Activated T-helper 1 cell treated with Interleukin-2 at 50 U/mL for 16 hours (primary cell): Measurements from ENCODE around the gene GABARAPL1.

Experiments
- DNase-seq: peaks from one replicate; pipeline ENCODE4 v3.0.0-alpha.2; 2020; ENCODE audit warnings: low read depth

Gene GABARAPL1

GRCh38 chr12:10234562-10234961, 21.9 kb downstream of the GABARAPL1 start:
- DNase-seq, result no peak

GRCh38 chr12:10235761-10236631, 23.3 kb downstream of the GABARAPL1 start:
- DNase-seq, result no peak

GRCh38 chr12:10236720-10237119, 24.0 kb downstream of the GABARAPL1 start:
- DNase-seq, result no peak

DNA sequence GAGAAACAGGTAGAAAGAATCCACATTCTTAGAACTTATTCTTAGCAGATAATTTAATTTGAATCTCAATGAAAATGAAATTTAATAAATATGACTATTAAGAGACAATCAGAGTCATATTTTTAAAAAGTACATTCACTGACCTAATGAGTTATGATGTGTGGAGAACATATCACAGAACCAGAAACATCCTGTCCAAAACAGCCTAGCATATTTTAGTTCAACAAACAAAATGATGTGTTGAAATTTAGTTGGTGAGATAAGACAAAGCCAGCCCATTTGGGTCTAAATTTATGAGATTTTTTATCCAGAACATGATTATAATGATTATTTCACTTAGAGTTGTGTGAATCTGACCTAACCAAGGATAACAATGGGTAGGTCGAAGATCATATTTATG, 25.8 kb downstream of the GABARAPL1 start:
- no peak for DNase-seq

GRCh38 chr12:10241290-10241689, 28.6 kb downstream of the GABARAPL1 start:
- DNase-seq, result no peak

DNA sequence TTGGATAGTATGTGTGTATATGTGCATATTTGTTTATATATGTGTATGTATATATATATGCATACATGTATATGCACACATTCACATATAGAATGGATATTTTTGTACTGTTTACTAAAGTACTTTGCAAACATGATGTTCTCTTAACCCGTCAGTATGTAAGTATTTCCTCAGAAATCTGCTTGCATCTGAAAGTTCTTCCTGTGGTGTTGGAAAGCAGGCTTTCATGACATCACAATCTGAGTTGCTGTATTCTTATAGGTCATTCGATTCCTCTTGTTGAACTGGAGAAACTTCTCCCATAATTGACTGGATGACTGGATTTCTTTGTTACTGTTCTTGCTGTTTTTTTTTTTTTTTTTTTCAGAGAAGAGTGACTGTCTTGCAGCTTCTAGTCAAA, 29.1 kb downstream of the GABARAPL1 start:
- no peak for DNase-seq

- DNase-seq, result no peak
Measured at GRCh38 chr12:10242539-10242938, 29.9 kb downstream of the GABARAPL1 start.

DNA sequence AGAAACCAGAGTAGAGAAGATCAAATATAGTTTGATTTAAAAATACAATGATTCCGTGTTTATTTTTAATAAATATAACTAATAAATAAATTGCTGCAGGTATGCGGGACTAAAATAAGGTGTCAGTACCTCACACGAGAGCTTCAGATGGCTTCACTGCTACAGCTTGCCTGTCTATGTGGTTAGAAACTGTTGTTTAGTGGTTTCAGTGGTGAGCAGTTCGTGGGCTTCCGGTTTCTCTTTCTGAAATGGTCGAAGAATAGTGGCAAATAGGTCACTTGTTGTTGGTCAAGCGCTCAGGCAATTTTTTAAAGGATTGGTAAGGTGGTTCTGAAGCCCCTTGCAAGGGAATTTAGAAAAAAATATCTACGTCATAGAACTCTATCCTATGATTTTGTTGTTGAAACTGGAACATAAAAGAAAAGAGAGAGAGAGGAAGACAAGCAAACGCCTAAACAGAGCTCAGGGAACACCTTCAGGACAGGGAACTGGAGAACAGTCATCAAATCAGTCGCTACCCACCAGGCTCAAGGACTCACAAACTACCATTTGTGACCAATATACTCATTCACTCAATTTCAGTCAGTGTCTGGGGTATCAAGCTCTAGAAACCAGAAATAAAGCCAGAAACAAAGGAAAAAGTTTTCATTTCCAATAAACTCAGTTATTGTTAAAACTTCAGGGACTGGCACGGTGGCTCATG, 31.3 kb downstream of the GABARAPL1 start:
- DNase-seq, result no peak

DNA sequence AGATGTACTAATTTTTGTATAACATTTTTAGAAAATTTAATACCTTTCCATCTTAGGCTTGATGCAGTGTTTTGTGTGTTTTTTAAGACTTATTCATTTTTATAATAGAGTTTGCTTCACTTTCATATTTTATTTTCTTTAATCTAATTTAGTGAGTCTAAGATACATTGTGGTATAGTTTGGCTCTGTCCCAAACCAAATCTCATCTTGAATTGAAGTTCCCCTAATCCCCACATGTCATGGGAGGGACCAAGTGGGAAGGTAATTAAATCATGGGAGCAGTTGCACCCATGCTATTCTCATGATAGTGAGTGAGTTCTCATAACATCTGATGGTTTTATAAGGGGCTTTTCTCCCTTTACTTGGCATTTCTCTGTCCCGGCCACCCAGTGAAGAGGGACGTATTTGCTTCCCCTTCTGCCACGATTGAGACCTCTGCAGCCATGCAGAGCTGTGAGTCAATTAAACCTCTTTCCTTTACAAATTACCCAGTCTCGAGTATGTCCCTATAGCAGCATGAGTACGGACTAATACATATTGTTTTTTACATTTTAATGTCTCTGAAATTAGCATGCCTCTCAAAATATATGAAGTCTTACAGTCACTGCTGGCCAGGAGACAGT, 34.9 kb downstream of the GABARAPL1 start:
- no peak for DNase-seq

DNA sequence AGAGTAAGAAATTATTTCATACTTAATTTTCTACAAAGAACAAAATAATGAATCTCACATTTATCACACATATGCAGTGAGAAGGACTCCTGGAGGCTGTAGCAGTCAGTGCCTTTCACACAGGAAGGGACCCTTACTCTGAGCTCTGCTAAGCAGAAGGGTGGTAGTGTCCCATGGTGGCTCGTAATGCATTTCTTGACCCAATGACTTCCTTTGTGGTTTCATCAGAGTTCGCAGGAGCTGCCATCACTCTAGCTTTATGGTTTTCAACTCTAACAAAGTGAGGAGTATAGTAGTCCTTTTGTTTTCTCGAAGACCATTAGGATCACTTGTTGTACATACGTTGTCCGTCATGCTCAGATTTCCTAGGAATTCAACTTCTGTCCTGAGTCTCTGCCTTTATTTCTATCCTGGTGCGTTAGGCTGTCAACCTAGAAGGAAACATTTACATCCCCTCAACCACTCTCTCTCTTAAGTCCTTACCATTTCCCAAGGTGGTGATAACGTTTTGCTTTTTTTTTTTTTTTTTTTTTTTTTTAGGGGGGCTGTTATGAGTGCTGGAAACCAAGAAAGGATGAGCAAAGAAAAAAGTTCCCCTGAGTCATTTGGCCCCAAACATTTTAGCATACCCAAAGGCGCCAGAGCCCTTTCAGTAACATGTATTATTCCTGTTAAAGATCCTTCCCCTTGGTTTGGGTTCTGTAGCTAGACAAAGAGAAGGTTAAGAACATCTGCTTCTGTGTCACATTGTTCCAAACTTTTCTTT, 37.2 kb downstream of the GABARAPL1 start:
- DNase-seq, result no peak

DNA sequence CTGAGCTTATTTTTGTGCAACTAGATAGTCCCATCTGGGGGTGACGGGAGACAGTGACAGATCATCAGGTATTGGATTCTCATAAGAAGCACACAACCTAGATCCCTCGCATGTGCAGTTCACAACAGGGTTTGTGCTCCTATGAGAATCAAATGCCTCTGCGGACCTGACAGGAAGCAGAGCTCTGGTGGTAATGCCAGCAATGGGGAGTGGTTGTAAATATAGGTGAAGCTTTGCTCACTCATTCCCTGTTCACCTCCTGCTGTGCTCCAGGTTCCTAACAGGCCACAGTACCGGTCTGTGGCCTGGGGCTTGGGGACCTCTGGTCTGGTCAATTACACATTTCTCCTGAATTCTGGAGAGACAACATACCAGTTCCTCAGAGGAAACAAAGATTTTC, 39.0 kb downstream of the GABARAPL1 start:
- DNase-seq, result no peak

DNA sequence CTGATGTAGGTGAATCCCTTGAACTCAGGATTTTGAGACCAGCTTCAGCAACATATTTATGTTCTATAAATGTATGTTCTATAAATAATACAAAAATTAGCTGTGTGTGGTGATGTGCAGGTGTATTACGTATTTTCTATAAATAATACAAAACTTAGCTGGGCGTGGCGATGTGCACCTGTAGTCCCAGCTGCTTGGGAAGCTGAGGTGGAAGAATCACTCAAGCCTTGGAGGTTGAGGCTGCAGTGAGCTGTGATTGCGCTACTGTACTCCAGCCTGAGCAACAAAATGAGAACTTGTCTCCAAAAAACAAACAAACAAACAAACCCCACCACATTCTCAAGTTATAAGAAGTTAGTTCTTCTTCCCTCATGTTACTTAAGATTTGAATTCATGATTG, 39.5 kb downstream of the GABARAPL1 start:
- DNase-seq, result no peak

DNA sequence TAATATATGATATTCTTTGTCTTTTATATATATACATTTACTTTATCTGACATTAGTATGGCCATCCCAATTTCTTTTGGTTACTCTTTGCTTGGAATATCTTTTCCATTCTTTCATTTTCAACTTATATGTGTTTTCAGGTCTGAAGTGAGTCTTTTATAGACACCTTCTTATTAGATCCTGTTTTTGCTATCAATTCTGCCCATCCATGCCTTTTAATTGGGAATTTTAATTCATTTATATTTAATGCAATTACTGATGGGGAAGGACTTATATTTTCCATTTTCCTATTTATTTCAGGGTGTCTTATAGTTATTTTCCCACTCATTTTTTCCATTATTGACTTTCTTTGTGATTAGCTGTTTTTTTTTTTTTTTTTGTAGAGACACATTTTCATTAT, 43.4 kb downstream of the GABARAPL1 start:
- DNase-seq, result no peak

DNA sequence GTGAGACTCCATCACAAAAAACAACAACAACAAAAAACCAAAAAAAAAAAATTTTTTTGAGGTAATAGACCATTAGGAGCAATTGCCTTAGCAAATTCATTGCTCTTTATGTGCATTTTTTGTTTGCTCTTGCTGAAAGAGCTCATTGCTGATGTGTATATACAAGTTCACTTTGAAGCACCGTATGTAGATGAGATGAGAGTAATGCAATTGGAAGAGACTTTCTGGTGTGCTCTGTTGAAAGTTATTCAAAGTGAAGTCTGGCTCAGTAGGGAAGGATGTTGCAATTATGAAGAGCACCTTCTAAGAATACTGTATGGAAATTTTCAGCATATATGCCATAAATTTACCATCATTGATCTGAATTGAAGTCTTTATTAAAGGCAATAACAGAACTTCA, 48.2 kb downstream of the GABARAPL1 start:
- no peak for DNase-seq

DNA sequence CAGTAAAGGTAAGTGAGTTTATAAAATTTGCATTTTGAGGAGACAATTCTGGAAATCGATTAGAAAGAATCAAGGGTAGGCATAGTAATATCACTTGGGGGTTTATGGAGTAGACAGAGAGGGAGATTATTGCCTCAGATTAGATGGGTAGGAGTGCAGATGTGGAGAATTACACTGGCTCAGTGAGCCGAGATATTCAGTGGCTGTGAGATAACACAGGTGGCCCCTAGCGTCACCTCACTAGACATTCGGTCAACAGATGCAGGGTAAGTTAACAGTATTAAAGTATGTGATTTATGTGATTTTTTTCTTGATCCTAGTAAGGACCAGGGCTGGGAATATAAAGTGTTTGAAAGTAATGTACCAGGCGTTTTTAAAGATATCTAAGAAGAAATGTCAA, 55.4 kb downstream of the GABARAPL1 start:
- DNase-seq, result no peak

DNA sequence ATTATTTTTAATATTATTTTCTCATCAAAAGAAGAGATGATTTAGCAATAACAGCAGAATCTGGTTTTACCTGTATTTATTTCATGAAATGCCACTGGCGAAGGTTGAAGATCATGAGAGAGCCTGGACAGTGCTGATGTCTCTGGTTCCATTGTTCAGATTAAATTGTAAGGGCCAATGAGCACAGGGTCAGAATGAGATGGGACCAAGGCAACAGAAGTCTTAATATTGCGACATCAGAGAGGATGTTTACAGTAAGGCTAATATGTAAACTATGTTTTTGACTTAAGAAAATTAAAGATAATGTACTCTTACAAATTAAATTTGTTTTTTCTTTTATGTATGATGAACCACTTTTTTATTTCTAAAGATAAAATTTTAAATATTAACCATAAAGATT, 59.8 kb downstream of the GABARAPL1 start:
- no peak for DNase-seq
